HG03280 (cell line): Measurements from ENCODE around the gene PSMC3IP.

Experiments
- ATAC-seq: cut with Tn5 transposase; IDR thresholded peaks from one replicate; pipeline ENCODE4 v1.9.1; 2021; ENCODE audit warnings: mild to moderate bottlenecking, moderate library complexity; ENCODE audit not compliant: unreplicated experiment

Gene PSMC3IP

GRCh38 chr17:42586514-42587230 lies 9.1 kb upstream of the PSMC3IP start:
- ATAC-seq = no peak

- ATAC-seq = no peak
Measured at GRCh38 chr17:42585353-42585752, 7.8 kb upstream of the PSMC3IP start.

- ATAC-seq = no peak
Measured at GRCh38 chr17:42584880-42585279, 7.4 kb upstream of the PSMC3IP start.

GRCh38 chr17:42581744-42582270 lies 4.3 kb upstream of the PSMC3IP start:
- ATAC-seq = no peak

GRCh38 chr17:42579794-42580551 lies 2.4 kb upstream of the PSMC3IP start:
- ATAC-seq = no peak

GRCh38 chr17:42578282-42578869 lies 847 bp upstream of the PSMC3IP start:
- ATAC-seq = peak; percentile 60

GRCh38 chr17:42577140-42577531 lies 393 bp downstream of the PSMC3IP start:
- no peak for ATAC-seq

GRCh38 chr17:42574463-42574862 lies 3.1 kb downstream of the PSMC3IP start:
- no peak for ATAC-seq

- ATAC-seq = no peak
Measured at GRCh38 chr17:42573095-42573494, 4.4 kb downstream of the PSMC3IP start.

GRCh38 chr17:42571435-42572225 lies 5.9 kb downstream of the PSMC3IP start:
- no peak for ATAC-seq

GRCh38 chr17:42568341-42569111 lies 9.0 kb downstream of the PSMC3IP start:
- ATAC-seq = no peak

- ATAC-seq = no peak
Measured at GRCh38 chr17:42566883-42567573, 10.5 kb downstream of the PSMC3IP start, which contains the start of gene MLX. Gene MLX, plus strand, starts transcription at chr17:42567100. Its CDS starts 25 bp downstream, at chr17:42567125.

- ATAC-seq = no peak
Measured at GRCh38 chr17:42566215-42566882, 11.2 kb downstream of the PSMC3IP start.

GRCh38 chr17:42565523-42566214 lies 11.9 kb downstream of the PSMC3IP start:
- no peak for ATAC-seq

- no peak for ATAC-seq
Measured at GRCh38 chr17:42564815-42565522, 12.6 kb downstream of the PSMC3IP start.

- ATAC-seq = no peak
Measured at GRCh38 chr17:42563950-42564349, 13.6 kb downstream of the PSMC3IP start.

GRCh38 chr17:42563543-42563942 lies 14.0 kb downstream of the PSMC3IP start:
- ATAC-seq = no peak

- no peak for ATAC-seq
Measured at GRCh38 chr17:42563143-42563509, 14.4 kb downstream of the PSMC3IP start.
